HG03103 (cell line): ENCODE data around the gene LYPD8.
"Not testable (repeated sequence)": the region's sequence is repeated elsewhere in the genome, so short reads cannot be mapped to it uniquely, and the experiment has no call there.

Source experiments
- ATAC-seq: cut with Tn5 transposase; IDR thresholded peaks from one replicate; pipeline ENCODE4 v1.9.1; 2021; ENCODE audit warnings: low read depth; ENCODE audit not compliant: unreplicated experiment

Gene LYPD8, protein sequence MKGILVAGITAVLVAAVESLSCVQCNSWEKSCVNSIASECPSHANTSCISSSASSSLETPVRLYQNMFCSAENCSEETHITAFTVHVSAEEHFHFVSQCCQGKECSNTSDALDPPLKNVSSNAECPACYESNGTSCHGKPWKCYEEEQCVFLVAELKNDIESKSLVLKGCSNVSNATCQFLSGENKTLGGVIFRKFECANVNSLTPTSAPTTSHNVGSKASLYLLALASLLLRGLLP

DNA sequence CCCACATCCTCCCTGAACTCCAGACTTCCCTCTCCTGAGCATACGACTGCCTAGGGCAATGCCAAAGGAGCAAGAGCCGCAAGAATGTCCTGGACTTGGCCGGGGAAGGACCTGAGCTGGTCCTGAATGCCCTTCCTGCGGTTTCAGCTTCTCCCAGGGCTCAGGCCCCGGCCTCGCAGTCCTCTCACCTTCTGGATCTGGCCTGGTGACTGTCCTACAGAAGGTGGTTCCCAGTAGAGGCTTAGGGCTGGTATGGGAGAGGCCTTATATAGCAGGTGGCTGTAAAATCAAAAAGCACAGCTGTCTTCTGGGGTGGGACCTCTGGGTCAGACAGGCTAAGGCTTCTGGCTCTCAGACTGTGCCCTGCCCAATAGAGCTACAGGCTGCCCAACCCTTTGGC, at the start of gene LYPD8:
Gene LYPD8 (minus strand): TSS at position 243 of the 400 bp plus-strand sequence. CDS start 4,678 bp downstream, outside the sequence.
- ATAC-seq, result no peak

- peak; percentile 92 for ATAC-seq
Measured at GRCh38 chr1:248804771-248805681, 49.5 kb upstream of the LYPD8 start.

GRCh38 chr1:248803501-248803900, 47.9 kb upstream of the LYPD8 start:
- ATAC-seq, result not testable (repeated sequence)

DNA sequence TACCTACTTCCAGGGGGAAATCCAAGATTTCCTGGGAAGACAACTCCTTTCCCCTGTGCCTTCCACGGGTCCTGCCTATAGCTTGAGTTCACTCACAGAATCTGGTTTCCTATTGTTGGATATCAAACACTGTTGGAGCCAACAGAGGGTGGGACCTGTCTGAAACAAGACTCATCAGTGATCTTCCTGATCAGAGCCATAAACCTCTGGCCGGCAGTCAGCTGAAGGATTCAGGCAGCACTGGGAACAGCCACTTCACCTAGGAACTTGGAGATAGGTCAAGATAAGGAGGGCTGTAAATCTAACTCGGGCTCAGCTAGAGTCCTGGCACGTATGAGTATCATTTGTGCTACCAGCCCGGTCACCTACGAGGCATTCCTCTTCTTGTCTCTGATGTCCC, 46.9 kb upstream of the LYPD8 start:
- ATAC-seq, result no peak

DNA sequence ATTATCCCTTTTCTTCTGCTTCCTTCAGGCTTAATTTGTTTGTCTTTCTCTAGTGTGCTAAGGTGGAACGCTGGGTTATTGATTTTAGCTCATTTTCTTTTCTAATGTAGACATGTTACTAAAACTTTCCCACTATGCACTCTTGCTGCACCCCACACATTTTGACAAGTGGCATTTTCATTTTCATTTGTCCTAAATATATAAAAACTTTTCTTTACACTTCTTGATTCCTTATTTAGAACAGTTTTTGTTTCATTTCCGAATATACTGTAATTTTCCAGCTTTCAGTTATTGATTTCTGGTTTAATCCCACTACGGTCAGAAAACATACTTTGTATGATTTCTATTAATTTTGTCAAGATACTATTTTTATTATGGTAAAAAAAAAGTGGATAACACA, 44.9 kb upstream of the LYPD8 start:
- no peak for ATAC-seq

DNA sequence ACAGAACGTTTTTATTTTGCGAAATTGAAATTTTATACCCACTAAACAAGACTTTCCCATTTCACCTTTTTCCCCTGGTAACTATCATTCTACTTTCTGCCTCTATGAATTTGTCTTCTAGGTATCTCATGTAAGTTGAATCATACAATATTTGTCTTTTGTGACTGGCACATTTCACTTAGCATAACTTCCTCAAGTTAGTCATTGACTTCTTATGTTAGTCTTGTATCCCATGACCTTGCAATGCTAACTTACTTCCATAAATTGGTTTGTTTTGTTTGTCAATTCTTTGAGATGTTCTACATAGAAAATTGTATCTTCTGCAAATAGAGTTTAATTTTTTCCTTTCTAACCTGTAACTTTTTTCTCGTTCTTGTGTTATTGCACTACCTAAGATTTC, 43.2 kb upstream of the LYPD8 start:
- no peak for ATAC-seq

GRCh38 chr1:248794663-248795062, 39.1 kb upstream of the LYPD8 start:
- ATAC-seq, result not testable (repeated sequence)

DNA sequence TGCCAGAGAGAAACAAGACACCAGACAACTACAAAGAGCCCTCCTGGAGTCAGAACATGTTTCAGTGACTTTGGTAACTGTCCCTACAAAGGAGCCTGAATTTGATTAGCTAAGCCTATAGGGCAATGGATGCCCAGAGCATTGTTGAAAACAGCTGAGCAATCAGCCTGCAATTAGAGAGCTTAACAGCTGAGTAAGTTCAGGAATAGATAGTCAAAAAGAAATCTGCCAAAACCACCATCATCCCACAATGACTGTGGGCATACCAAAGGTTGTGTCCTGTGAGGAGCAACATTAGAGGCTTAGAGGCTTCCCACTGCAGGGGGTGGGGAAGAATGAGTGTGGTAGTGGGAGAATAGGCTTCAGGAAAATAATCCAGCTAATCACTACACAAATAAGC, 38.0 kb upstream of the LYPD8 start:
- ATAC-seq, result peak; percentile 68

GRCh38 chr1:248792342-248792741, 36.8 kb upstream of the LYPD8 start:
- ATAC-seq, result peak; percentile 50

GRCh38 chr1:248791010-248791409, 35.5 kb upstream of the LYPD8 start:
- ATAC-seq, result no peak

DNA sequence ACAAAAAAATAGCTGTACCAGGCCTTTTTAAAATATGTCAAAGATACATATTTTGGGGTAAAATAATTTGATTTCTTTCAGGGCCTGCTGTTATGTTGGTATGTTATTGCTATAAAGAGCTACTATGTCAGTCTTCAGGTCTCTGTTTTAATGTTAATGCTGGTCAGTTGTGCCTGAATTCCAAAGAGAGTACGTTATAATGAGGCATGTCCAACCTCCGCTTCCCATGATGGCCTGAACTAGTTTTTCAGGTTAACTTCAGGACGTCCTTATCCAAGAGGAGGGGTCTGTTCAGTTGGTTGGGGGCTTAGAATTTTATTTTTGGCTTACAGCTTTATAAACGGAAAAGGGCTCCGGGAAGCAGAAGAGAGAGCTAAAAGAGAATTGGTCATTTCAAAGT, 34.9 kb upstream of the LYPD8 start:
- no peak for ATAC-seq

- ATAC-seq, result not testable (repeated sequence)
Measured at GRCh38 chr1:248789337-248789736, 33.8 kb upstream of the LYPD8 start.

GRCh38 chr1:248788327-248788726, 32.8 kb upstream of the LYPD8 start:
- ATAC-seq, result no peak

DNA sequence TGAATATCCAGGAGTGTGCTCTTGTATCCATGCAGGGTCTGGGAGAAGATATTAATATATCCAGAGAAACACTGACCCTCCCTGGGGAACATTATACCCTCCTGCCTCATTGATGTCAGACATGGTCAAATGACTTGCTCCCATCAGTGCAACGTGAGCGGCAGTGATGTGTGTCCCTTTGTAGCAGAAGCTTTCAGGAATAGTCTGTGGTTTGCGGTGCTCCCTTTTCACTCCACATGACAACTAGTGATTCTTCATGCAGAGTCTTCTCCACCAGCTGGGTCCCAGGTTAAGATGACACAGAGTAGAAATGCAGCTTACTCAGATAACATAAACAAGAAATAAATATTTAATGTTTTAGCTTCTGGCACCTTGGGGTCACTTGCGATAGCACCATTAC, 31.9 kb upstream of the LYPD8 start:
- ATAC-seq, result no peak

- peak; percentile 59 for ATAC-seq
Measured at GRCh38 chr1:248786156-248786555, 30.6 kb upstream of the LYPD8 start.

DNA sequence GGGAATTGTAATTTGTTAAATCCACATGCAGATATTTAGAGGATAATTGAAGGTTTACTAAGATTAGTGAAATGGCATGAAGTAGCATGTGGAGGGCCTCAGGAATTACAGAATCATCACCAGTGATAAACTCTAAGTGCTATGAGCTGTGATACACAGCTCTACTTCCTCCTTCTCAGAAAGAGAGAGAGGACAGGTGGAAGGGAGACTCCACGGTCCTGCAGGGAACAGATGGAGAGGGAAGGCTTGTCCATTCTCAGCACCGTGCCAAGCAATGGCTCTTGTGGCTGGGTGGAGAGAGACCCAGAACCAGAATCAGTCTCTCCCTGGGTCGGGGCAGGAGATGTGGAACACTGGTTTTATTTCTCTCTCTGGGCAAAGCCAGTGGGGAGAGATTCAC, 27.8 kb upstream of the LYPD8 start:
- ATAC-seq, result no peak

DNA sequence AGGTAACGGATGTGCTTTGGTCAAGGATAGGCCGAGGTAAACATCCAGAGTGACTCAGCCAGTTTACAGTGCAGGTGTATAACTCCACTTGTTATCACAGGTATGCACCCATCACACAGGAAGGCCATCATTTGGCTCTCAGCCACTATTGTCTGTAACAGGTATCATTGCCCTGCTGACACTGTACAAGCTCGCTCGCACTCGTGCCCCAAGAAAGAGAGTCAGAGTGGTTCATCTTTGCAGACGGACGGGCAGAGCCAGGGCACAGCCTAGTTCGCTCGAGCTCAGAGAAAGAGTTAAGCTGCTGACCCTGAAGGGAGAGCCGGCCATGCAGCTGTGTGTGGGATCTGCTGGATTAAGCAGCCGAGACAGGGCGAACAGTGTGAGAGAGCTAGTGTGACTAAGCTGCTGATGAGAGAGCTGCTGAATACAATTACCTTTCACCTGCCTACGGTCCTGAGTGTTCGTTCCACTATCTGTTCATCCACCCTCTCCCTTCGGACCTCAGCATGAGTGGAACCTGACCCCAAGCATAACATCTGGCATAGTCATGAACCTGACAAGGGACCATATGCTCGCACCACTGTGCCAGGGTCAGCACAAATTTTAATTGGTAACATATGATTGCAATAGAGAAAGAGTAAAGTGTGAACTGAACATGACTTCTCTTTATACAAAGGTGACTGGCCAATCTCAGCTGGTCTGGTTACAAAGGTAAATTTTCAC, 27.0 kb upstream of the LYPD8 start:
- ATAC-seq, result no peak

- ATAC-seq, result no peak
Measured at GRCh38 chr1:248779350-248779749, 23.8 kb upstream of the LYPD8 start.

DNA sequence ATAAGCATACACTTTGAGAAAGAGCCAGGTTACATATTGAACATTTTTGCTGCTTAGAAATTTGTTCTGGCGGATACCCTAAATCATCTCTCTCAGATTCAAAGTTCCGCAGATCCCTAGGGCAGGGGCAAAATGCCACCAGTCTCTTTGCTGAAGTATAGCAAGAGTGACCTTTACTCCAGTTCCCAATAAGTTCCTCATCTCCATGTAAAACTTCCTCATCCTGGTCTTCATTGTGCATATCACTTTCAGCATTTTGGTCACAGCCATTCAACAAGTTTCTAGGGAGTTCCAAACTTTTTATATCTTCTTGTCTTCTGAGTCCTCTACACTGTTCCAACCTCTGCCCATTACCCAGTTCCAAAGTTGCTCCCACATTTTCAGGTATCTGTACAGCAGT, 23.3 kb upstream of the LYPD8 start:
- no peak for ATAC-seq

DNA sequence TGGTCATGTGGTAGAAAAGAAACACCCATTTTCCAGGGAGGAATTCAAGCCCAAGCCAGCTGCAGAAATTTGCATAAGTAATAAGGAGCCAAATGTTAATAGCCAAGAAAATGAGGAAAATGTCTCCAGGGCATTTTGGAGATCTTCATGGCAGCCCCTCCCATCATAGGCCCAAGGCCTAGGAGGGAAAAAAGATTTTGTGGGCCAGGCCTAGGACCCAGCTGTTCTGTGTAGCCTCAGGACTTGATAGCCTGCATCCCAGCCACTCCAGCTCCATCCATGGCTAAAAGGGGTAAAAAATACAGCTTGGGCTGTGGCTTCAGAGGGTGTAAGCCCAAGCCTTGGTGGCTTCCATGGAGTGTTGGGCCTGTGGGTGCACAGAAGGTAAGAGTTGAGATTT, 21.4 kb upstream of the LYPD8 start:
- no peak for ATAC-seq

DNA sequence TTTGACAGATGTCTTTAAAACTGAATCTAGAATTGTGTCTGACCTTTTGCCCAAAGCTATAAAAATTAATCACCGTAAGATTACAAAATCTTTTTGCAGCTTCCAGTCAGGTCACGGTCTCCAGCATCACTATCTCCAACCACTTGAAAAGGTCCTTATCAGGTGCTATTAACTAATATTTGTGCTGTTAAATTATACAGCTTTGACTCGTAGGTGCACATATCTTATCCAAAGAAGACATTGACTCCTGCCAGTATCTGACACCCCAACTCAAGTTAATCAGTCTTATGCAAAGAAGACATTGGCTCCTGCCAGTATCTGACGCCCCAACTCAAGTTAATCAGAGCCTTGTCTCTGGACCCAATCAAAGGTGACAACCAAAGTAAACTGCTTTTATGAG, 19.9 kb upstream of the LYPD8 start:
- no peak for ATAC-seq
